Mammary epithelial cell (primary cell): ENCODE data around the gene SERPINB13.

Experiments
- CTCF ChIP-seq, 2 donors: IDR thresholded peaks in 1 of 2; conservative IDR thresholded peaks in 1 of 2; 2 replicates each; pipeline ENCODE4 v1.5.1; 2011 to 2012; ENCODE audit warnings: inconsistent platforms in 2 of 2, low read length in 2 of 2, mild to moderate bottlenecking in 2 of 2, control low read depth in 1 of 2, low read depth in 1 of 2; ENCODE audit not compliant: insufficient read depth in 1 of 2; ENCODE audit errors: extremely low read depth in 1 of 2
- EZH2 ChIP-seq: IDR thresholded peaks from 2 replicates; pipeline ENCODE4 v1.6.1; 2012; ENCODE audit warnings: low read length, inconsistent platforms, borderline replicate concordance

- TF ChIP-seq CTCF (conservative IDR thresholded peaks at IDR 0.05 in 1 of 2, IDR thresholded peaks at IDR 0.05 in 1 of 2; ENCODE audit: extremely low read depth in 1 of 2, insufficient read depth in 1 of 2, low read depth in 1 of 2, low read length in 2 of 2), result no peak
- TF ChIP-seq EZH2, result no peak
Observed at GRCh38 chr18:63588909-63589308, 1.8 kb downstream of the SERPINB13 start.
